ENCODE data around the gene TTC33.

DNA sequence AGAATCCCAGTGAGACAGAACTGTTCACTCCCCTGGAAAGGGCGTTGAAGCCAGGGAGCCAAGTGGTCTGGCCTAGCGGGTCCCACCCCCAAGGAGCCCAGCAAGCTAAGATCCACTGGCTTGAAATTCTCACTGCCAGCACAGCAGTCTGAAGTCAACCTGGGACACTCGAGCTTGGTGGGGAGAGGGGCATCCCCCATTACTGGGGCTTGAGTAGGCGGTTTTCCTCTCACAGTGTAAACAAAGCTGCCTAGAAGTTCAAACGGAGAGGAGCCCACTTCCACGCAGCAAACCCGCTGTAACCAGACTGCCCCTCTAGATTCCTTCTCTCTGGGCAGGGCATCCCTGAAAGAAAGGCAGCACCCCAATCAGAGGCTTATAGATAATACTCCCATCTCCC lies 121.2 kb downstream of the TTC33 start:
- TF ChIP-seq POLR2A (IDR thresholded peaks at IDR 0.05) = no peak
- no peak for TF ChIP-seq EP300 (IDR thresholded peaks at IDR 0.05)
- TF ChIP-seq, protein P1, sequence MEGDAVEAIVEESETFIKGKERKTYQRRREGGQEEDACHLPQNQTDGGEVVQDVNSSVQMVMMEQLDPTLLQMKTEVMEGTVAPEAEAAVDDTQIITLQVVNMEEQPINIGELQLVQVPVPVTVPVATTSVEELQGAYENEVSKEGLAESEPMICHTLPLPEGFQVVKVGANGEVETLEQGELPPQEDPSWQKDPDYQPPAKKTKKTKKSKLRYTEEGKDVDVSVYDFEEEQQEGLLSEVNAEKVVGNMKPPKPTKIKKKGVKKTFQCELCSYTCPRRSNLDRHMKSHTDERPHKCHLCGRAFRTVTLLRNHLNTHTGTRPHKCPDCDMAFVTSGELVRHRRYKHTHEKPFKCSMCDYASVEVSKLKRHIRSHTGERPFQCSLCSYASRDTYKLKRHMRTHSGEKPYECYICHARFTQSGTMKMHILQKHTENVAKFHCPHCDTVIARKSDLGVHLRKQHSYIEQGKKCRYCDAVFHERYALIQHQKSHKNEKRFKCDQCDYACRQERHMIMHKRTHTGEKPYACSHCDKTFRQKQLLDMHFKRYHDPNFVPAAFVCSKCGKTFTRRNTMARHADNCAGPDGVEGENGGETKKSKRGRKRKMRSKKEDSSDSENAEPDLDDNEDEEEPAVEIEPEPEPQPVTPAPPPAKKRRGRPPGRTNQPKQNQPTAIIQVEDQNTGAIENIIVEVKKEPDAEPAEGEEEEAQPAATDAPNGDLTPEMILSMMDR (IDR thresholded peaks at IDR 0.05) = no peak

Measured in suprapubic skin (tissue), 3 donors.